Effector CD8-positive, alpha-beta T cell (primary cell): ENCODE results near the gene SRRM1.
"Not testable (repeated sequence)": the region's sequence is repeated elsewhere in the genome, so short reads cannot be mapped to it uniquely, and the experiment has no call there.

Source experiments
- DNase-seq: peaks from one replicate; lab custom pipeline; 2025; lab: John Stamatoyannopoulos, UW

Gene SRRM1

DNA sequence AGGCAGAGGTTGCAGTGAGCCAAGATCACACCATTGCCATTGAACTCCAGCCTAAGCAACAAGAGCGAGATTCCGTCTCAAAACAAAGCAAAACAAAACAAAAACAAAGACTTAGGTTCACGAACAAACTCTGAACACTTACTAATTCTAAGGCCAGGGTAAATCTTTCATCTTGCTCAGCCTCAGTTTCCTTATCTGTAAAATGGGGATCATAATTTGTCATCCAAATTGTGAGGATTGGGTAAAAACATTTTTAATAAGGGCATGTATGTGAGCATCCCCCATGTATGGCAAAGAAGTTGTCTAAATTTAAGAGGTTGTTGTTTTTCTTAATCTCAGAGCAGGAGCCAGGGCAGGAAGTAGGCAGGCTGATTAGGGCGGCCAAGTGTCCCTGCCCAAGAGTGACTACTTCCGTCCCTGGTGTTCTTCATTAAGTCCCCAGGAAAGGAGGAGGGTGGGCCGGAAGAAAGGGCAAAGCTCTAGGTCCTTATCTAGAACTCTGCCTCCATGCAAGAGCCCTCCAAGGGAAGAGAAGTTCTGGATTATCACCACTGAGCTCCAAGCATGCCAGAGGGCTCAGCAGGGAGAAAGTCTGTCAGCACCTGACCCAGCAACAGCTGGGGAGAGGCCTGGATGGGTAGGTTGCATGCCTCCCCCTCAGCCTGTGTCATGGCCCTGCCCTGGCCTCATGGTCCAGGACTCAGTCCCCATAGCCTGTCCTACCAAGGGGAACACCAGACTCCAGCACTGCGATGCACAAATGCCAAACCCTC is 52.3 kb downstream of the SRRM1 start:
- no peak for DNase-seq

DNA sequence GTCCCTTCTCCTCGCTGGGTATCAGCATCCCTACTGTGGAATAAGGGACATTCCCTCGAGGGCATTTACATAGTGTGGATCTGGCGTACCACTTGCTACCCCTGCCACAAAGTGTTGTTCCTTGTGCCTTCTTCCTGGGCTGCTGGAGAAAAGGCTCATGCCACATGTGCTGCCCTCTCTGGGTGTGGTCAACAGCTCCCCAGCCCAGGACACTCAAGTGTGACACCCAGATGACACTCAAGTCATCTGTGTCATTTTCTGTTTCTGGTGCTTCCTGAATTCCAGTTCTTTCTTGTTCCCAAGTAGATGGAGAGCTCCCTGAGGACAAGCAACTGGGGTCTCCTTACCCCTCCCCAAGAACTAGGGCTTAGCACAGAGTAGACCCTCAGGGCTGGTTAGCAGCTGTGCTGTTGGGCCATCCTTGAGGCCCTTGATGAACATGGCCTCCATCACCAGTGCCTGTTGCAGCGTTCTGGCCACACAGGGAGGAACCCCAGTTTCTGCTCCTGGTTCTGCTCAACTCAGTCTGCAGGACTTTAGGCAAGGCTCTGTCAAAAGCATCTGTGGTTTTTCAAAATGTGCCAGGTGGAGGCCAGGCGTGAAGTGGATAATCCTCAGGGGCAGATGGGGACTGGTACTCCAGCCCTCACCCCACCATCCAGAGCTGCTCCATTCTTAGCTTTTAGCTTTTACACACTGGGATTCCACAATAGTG is 53.1 kb downstream of the SRRM1 start:
- no peak for DNase-seq

DNA sequence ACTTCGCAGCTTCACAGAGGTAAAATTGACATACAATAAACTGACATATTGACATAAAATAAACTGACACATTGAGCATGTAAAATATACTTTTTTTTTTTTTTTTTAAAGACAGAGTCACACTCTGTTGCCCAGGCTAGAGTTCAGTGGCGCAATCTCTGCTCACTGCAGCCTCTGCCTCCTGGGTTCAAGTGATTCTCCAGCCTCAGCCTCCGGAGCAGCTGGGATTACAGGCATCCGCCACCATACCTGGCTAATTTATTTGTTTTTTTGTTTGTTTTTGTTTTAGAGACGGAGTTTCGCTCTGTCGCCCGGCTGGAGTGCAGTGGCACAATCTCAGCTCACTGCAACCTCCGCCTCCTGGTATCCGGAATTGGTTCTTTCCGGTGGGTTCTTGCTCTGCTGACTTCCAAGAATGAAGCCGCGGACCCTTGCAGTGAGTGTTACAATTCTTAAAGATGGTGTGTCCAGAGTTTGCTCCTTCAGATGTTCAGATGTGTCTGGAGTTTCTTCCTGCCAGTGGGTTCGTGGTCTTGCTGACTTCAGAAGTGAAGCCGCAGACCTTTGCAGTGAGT is 53.7 kb downstream of the SRRM1 start:
- no peak for DNase-seq

DNA sequence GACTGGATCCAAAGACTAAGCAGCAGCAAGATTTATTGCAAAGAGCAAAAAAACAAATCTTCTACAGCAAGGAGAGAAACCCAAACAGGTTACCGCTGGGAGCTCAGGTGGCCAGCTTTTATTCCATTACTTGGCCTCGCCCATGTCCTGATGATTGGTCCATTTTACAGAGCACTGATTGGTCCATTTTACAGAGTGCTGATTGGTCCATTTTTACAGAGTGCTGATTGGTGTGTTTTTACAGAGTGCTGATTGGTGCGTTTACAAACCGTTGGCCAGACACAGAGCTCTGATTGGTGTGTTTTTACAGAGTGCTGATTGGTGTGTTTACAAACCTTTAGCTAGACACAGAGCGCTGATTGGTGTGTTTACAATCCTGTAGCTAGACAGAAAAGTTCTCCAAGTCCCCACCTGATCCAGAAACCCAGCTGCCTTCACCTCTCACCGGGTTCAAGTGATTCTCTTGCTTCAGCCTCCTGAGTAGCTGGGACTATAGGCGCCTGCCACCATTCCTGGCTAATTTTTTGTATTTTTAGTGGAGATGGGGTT is 54.4 kb downstream of the SRRM1 start:
- DNase-seq, result not testable (repeated sequence)

DNA sequence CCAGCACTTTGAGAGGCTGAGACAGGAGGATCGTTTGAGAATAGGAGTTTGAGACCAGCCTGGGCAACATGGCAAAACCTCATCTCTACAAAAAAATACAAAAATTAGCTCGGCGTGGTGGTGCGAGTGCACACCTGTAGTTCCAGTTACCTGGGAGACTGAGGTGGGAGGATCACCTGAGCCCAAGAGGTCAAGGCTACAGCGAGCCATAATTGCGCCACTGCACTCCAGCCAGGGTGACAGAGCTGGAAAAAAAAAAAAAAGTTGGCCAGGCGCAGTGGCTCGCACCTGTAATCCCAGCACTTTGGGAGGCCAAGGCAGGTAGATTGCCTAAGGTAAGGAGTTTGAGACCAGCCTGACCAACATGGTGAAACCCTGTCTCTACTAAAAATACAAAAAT is 55.2 kb downstream of the SRRM1 start:
- not testable (repeated sequence) for DNase-seq

DNA sequence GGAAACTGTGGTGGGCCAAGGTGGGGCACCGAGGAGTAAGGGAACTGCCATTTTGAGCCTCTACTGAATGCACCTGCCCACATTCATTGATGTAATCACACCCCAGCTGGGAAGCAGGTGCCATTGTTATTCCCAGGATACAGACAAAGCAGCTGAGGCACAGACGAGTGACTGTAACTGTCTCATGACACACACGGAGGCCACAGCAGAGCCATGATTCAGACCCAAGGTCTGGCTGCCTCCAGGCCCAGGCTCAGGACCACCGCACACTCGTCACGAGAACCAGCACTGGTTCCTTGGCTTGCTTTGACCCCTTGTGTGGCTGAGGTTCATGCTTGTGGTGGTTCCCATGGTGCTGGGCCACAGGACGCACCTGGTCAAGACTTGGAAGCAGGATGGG is 56.5 kb downstream of the SRRM1 start:
- no peak for DNase-seq

DNA sequence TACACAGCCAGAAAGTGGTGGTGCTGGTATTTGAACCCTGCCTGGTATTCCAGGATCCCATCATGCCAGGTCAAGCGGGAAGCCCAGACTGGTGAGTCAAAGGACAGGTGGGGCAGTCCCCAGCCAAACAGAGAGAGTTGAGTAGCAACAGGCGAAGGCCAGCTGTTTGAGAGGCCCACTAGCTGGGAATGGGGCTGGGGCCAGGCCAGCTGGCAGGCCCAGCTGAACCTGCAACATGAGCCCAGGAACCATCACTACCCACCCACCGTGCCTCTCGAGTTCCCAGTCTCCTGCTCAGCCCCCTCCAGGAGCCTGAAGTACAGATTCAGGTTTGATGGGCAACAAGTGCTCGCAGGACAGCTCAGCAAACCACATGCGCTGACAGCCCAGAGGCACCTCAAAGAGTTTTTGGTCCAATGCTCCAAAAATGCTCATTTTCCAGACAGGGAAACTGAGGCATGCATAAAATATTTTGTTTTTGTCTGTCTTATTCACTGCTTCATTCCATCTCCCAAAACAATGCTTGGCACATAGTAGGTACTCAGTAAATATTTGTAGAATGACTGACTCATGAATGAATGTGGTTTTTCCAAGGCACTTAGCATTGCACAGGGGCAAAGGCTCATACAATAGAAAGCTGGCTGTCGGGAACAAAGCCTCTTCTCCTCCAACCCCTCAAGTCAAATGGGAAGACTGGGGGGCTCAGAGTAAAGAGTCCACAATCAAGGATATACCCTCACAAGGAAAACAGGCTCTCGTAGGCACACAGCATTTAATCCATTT is 59.6 kb downstream of the SRRM1 start:
- DNase-seq, result no peak

DNA sequence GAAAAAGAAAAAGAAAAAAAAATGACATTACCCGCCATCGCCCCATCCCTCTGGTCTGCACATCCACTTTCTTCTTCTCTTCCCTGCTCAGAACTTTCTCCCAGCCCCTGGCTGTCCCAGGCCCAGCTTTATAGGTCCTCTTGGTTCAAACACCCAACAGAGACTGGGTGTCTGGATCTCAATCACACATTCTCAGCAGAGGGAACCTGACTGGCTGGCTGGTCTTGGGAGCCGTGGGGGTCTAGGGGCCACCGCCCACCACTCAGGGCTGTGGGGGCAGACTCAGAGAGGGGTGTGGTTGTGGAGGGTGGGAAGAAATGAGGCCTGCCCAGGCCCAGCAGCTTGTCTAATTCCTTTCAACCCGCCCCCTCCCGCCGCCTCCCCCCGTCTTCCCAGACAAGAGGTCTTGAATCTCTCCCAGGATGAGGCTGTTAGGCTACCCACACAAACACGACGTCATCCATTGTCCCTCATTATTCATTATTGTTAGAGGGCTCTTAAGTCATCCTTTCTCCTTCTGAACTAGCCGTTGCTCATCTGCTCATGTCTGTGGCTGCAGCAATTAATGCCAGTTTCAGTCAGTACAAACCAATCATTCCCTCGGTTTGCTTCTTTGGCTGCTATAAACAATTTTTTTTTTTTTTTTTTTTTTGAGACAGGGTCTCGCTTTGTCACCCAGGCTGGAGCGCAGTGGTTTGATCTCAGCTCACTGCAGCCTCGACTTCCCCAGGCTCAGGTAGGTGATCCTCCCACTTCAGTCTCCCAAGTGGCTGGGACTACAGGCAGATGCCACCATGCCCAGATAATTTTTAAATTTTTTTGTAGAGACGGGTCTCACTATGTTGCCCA is 61.5 kb downstream of the SRRM1 start:
- no peak for DNase-seq

DNA sequence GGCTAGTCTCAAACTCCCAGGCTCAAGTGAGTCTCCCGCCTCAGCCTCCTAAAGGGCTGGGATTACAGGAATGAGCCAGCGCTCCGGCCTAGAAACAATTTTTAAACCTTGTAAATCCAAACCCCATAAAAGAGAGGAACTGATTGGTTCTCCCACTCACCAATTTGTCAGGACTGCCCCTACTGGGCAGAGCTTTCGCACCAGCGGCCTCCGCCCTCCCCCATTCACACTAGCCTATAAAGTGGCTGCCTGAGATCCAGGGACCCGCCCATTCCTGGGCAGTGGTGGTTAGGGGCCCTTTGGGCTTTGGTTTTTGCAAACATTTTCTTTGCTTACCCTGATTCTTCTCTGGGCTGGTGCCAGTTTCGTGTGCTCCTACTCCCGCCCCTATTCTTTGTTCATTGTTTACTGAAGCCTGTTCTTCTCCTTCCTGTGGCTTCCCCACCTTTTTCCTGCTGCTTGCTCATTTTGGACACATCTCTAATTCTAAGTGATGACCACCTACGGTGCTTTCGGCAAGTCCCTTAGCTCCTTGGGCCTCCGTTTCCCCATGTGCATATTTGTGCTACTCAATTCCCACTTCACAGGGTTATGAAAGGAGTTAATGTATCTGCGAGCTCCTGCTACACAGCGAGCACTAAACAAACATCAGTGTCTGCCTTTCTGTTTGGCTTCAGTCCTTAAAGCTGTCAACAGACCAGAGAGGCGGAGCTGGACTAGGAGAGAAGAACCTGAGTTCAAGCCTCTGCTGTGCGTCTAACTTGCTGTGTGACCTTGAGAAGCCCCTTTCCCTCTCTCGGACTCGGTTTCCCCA is 62.4 kb downstream of the SRRM1 start:
- no peak for DNase-seq

DNA sequence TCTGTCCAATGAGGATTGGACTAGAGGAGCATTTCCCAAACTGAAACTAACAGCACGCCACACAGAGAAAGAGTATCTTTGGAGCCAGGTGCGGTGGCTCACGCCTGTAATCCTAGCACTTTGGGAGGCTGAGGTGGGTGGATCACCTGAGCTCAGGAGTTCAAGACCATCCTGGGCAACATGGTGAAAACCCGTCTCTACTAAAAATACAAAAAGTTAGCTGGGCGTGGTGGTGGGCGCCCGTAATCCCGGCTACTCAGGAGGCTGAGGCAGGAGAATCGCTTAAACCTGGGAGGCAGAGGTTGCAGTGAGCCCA is 62.9 kb downstream of the SRRM1 start:
- DNase-seq, result not testable (repeated sequence)

DNA sequence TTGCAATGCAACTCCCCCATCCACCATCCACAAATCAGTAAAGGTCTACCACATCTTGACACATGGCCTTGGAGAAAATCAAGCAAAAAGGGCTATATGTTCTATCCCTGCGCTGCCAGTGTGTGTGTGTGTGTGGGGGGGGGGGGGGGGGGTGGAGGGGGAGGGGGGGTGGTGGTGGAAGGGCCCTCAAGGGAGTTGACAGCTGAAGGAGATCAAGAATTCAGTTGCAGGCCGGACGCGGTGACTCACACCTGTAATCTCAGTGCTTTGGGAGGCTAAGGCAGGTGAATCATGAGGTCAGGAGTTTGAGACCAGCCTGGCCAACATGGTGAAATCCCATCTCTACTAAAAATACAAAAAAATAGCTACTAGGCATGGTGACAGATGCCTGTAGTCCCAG is 64.6 kb downstream of the SRRM1 start:
- DNase-seq, result no peak

DNA sequence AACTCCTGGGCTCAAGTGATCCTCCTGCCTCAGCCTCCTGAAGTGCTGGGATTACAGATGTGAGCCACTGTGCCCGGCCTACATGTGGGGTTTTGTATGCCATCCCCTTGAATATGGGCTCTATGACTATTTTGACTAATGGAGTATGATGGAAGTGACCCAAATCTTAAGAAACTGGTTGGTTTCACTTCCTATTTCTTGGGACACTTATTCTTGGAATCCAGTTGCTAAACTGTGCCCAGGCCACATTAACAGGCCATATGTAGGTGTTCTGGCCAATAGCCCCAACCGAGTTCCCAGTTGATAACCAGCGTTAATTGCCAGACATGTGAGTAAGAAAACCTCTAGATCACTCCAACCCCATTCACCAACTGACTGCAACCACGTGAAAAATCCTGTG is 65.8 kb downstream of the SRRM1 start:
- no peak for DNase-seq

DNA sequence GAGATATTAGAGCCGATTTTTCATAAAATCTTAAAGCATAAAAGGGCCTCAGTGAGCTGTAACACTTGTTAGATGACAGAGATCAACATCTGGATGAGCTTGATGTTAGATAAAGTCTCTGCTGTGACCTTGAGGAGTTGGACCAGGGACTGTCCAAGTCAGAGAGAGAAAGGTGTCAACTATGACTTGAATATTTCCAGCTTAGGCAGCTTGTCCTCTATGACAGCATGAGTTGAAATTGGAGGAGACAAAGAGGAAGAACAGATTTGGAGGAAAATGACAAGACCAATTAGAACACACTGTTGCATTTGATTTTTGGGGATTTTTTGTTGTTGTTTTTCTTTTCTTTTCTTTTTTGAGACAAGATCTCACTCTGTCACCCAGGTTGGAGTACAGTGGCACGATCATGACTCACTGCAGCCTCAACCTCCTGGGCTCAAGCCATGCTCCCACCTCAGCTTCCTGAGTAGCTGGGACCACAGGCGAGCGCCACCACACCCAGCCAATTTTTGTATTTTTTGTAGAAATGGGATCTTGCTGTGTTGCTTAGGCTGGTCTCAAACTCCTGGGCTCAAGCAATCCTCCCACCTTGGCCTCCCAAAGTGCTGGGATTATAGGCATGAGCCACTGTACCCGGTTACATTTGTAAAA is 66.8 kb downstream of the SRRM1 start:
- no peak for DNase-seq

DNA sequence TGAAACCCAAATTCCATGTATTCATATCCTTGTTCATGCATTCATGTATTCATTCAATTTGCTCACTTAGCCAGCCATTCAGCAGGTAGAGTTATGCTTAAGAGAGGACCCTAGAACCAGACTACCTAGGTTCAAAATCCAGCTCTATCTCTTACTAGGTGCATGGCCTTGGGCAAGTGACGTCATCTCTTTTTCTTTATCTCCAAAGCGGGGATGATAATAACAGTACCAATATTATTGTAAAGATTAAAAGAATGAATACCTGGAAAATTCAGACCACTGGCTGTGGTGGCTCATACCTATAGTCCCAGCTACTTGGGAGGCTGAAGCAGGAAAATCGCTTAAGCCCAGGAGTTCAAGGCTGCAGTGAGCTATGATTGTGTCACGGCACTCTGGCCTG is 68.2 kb downstream of the SRRM1 start:
- DNase-seq, result no peak

DNA sequence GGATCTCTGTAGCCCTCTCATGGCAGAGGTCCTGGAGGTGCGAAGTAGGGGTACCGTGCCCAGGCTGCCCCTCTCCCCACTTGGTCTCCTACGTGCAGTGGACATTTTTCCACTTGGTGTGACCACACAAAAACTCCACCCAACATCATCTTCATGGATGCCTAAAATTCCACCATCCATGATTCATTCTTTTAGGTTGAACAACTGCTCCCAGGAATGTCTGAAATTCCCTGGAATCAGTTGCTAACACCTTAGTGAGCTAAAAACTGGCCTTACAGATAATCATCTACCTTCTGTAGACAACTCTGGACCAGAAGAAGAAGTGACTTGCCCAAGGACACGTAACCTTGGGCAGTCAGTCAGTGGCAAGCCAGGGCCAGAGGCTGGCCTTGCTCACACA is 70.1 kb downstream of the SRRM1 start:
- no peak for DNase-seq

DNA sequence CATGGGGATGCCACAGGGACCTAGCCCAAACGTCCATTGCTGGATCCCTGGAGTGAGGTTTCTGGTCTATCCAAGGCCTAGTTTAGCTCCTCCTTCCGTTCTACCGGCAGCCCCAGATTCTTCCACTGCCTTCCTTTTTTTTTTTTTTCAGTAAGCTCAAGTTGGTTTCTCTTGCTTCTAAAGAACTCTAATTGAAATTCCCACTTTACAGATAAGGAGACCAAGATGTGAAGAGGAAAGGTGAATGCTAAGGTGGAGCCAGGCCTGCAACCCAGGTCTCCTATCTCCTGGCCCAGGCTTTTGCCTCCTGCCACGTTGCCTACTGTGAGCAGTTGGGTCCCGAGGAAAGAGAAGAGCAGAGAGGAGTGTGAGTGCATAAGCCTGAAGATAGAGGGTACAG is 70.6 kb downstream of the SRRM1 start:
- DNase-seq, result no peak

DNA sequence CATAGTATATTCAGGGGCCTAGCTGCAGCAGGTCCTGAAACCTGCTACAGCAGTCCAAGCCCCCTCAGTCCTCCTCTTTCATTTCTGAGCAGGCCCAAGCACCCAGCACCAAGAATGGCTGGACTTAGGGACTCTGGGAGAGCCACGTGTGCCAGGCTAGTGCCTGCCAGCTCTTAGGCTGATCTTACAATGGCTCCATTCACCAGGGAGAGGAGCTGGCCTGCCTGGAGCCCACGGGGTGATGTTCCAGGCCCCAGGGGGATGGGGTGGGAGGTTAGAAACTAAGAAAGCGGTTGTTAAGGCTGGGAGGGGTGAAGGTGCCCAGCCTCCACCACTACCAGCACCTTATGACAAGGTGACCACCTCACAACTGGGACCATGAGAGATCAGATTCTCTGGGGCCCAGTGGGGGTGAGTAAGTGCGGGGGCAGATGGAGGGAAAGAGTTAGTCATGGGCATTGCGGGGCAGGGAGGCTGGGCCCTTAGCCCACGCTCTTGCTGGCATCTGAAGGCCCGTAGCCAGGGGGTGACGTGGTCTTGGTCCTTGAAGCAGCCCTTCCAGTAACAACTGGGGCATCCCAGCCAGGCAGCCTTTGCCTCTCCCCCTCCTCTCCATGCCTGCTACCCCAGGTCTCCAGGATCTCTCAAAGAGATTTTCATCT is 71.9 kb downstream of the SRRM1 start:
- no peak for DNase-seq

DNA sequence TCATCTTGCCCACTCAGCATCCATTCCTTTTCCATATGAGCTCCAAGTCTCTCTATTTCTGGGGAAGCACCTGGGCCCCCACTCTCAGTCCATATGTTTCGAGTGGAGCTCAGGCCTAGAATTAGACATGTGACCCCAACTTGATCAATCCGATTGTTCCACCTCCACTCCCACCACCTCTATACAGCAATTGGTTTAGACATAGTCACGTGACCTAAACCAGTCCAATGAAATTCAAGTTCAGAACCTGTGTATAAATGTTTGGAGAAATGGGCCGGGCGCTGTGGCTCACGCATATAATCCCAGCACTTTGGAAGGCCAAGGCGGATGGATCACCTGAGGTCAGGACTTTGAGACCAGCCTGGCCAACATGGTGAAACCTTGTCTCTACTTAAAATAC is 72.6 kb downstream of the SRRM1 start:
- DNase-seq, result no peak

DNA sequence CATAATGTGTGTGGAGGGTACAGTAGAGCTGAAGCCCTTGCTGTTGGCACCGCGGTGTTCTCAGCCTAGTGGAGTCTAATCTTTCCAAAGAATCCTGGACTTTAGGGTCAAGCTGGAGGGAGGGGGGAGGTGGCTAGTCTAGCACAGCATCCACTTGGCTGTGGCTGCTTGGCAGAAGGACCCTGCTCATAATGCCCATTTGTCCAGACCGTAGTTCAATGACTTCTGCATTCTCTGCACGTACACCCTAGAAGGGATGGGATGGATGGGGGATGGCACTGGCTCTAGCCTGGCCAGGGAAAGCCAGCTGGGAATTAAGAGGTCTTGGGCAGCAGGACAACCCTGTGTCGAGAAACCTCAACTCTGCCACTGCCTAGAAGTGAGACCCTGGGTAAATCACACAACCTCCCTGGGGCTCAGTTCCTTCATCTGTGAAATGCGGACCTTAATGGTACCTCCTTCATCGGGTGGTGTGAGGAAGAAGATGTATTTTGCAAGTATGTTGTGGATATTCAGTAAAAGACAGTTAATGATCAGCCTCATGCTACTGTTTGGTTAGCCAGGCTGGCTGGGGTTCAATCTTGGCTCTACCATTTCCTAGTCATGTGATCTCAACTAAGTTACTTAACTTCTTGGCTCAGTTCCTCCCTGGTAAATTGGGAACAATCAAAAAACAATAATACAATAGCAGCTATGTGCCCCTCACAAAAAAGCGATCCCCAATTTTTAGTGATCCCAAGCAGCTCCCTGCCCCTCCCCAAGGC is 75.0 kb downstream of the SRRM1 start:
- DNase-seq, result no peak
